Panc1 (cell line): ENCODE data around the gene SNX10. TPM values are rescaled to one million over a fixed set of nuclear protein-coding genes. Genes with fewer than 3 reads are reported as not detected.

Experiments
- ATAC-seq: fragments of 200-7000 bp; cut with Tn5 transposase; 2 replicates; pipeline ENCODE4 v1.9.1; 2020; ENCODE audit warnings: mild to moderate bottlenecking, moderate library complexity
- BruUV-seq: library from RNA; stranded (reverse); fragments of 400-500 nt; replicated peaks from 2 replicates; lab custom pipeline; 2021; lab: Mats Ljungman, UMichigan
- CTCF ChIA-PET: fragments of 300-600 bp; sonication (Branson Sonifier 250); formaldehyde crosslinking; loops from one replicate; lab custom pipeline; 2022; ENCODE audit warnings: antibody characterized with exemption; lab: Charles Lee
- POLR2A ChIA-PET: fragments of 300-600 bp; sonication (Branson Sonifier 250); formaldehyde crosslinking; loops from one replicate; lab custom pipeline; 2022; ENCODE audit warnings: antibody characterized with exemption; lab: Charles Lee
- DNase-seq: peaks from one replicate; pipeline ENCODE4 v3.0.0-alpha.2; 2010; ENCODE audit warnings: low read depth, low spot score
- H3K27ac ChIP-seq: 2 replicates; pipeline ENCODE4 v1.5.1; 2011; ENCODE audit warnings: mild to moderate bottlenecking, low read length, inconsistent platforms
- H3K27me3 ChIP-seq: fragments of 200-500 bp; sonication (Bioruptor generic); 2 replicates; pipeline ENCODE4 v1.6.0; 2014; ENCODE audit warnings: low read length, inconsistent platforms; ENCODE audit not compliant: control insufficient read depth, insufficient read depth
- H3K36me3 ChIP-seq: fragments of 200-500 bp; sonication (Bioruptor generic); 2 replicates; pipeline ENCODE4 v1.5.1; 2014; ENCODE audit warnings: inconsistent platforms, mild to moderate bottlenecking, low read length, moderate library complexity; ENCODE audit not compliant: control insufficient read depth, insufficient read depth
- H3K4me1 ChIP-seq: 2 replicates; pipeline ENCODE4 v1.5.1; 2011; ENCODE audit warnings: inconsistent platforms, mild to moderate bottlenecking, low read length, moderate library complexity; ENCODE audit not compliant: control insufficient read depth, insufficient read depth
- H3K4me3 ChIP-seq, 2 experiments: 2 replicates each; pipeline ENCODE4 v1.5.1; 2011 to 2012; ENCODE audit warnings: low read depth in 2 of 2, low read length in 2 of 2, mild to moderate bottlenecking in 2 of 2, inconsistent platforms in 1 of 2, moderate library complexity in 1 of 2
- H3K9me3 ChIP-seq: fragments of 200-500 bp; sonication (Bioruptor generic); 2 replicates; pipeline ENCODE4 v1.5.1; 2014; ENCODE audit warnings: low read depth, mild to moderate bottlenecking, inconsistent platforms, low read length, moderate library complexity; ENCODE audit not compliant: control insufficient read depth, insufficient read depth
- POLR2AphosphoS5 ChIP-seq: IDR thresholded peaks from 2 replicates; pipeline ENCODE4 v1.6.1; 2012; ENCODE audit warnings: mild to moderate bottlenecking, low read depth, low read length, moderate library complexity
- SIN3A ChIP-seq: IDR thresholded peaks from 2 replicates; pipeline ENCODE4 v1.6.1; 2012; ENCODE audit warnings: low read depth, mild to moderate bottlenecking, low read length, moderate library complexity, borderline replicate concordance; ENCODE audit not compliant: insufficient read depth
- TCF7L2 ChIP-seq: IDR thresholded peaks from 2 replicates; pipeline ENCODE4 v1.6.1; 2011; ENCODE audit warnings: mild to moderate bottlenecking, low read depth, low read length, inconsistent platforms
- in situ Hi-C: cut with HindIII; loops from 2 replicates; pipeline ENCODE4 v1.10.0; 2016; ENCODE audit warnings: low sequenced_read_pairs, low pct_unique_long_range_greater_than_20kb
- intact Hi-C: fragments of 100-400 bp; cut with micrococcal nuclease; formaldehyde crosslinking; loops from one replicate; pipeline ENCODE4 v1.10.0; 2022; ENCODE audit not compliant: unreplicated experiment
- total RNA-seq: library from RNA; stranded (reverse); gene quantifications from one replicate; pipeline ENCODE4 v1.2.1, GENCODE V29; 2021; ENCODE audit not compliant: unreplicated experiment
- TF ChIP-seq, protein P1 (sequence below): fragments of 450-650 bp; IDR thresholded peaks from 2 replicates; pipeline ENCODE4 v1.5.1; 2017; ENCODE audit warnings: mild to moderate bottlenecking
- TF ChIP-seq, protein P2 (sequence below), 2 experiments: IDR thresholded peaks; 2 replicates each; pipeline ENCODE4 v1.6.1; 2011 to 2012; ENCODE audit warnings: low read depth in 2 of 2, control low read depth in 1 of 2, low read length in 1 of 2, mild to moderate bottlenecking in 1 of 2, moderate library complexity in 1 of 2; ENCODE audit not compliant: insufficient read depth in 1 of 2

Gene SNX10
- total RNA-seq, 1 experiment from 2014 or later: 21.8 TPM

DNA sequence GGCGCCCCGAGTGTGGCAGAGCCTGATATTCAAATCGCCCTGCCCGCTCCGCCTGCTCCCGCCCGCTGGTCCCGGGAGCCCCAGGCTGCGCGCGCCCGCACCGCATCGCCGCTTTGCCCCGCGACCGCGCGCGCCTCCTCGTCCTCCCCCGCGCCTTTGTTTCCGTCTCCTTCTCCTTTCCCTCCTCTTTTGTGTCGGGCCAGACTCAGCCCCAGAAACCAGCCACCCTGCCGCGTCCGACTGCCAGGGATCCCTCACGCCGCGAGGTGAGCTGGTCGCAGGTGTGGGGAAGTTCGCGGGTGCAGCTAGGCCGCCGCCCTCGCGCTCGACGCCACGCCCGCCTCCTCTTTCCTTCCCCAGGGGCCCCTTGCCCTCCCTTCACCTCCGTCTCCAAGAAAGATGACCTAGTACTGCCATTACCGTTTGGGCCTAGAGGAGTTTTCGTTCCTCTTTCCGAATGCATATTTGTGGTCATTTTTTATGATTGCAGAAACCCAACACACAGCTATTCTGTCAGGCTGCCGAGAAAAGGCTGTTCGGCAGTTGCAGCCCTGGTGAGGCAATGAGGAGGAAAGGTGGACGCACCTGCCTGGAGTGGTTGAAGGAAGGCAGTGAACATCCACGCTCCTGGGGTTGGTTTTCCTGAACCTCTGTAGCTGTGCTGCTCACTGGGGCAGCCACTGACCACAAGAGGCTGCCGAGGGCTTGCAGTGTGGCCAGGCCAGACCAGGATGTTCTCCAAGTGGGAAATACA is 107.3 kb downstream of the SNX10 start:
- BruUV-seq: no TSS peak
- Histone ChIP-seq H3K9me3 (no peaks in the 10 kb centered on the region), H3K4me1 (peaks cover 8% of the 10 kb centered on the region; the same call in 1 of the 2 replicates), H3K27me3 (peaks cover 9% of the 10 kb centered on the region; the same call in 1 of the 2 replicates), H3K27ac (peak overlapping the region; percentile 60; the same call in 1 of the 2 replicates), H3K4me3 (peak overlapping the region; percentile 49 to 66), H3K36me3 (no peaks in the 10 kb centered on the region)
- POLR2A ChIA-PET: no interaction called here
- no peak for TF ChIP-seq SIN3A
- TF ChIP-seq, protein P1, sequence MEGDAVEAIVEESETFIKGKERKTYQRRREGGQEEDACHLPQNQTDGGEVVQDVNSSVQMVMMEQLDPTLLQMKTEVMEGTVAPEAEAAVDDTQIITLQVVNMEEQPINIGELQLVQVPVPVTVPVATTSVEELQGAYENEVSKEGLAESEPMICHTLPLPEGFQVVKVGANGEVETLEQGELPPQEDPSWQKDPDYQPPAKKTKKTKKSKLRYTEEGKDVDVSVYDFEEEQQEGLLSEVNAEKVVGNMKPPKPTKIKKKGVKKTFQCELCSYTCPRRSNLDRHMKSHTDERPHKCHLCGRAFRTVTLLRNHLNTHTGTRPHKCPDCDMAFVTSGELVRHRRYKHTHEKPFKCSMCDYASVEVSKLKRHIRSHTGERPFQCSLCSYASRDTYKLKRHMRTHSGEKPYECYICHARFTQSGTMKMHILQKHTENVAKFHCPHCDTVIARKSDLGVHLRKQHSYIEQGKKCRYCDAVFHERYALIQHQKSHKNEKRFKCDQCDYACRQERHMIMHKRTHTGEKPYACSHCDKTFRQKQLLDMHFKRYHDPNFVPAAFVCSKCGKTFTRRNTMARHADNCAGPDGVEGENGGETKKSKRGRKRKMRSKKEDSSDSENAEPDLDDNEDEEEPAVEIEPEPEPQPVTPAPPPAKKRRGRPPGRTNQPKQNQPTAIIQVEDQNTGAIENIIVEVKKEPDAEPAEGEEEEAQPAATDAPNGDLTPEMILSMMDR: peak; percentile 79
- intact Hi-C loops (no loop called here), in situ Hi-C loops (no loop called here)
- CTCF ChIA-PET: no interaction called here
- ATAC-seq: peak; percentile 87
- DNase-seq: no peak

DNA sequence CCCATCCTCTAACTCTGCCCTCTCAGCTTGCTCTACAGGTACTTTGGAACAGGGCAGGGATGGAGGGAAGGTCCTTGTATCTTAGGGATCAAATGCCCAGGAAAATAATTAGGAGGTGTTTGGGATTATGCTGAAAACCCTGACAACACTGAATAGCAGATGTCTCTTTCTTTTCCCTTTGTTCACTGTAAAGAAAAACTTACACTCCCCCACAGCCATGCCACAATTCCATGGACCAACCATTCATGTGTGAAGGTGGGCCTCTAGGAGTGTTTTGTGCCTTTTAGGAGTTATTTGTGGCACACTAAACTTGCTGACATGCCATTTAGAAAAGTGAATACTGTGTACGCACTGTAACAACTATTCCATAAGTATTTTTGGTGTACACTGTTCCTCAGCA is 108.1 kb downstream of the SNX10 start:
- in situ Hi-C loops: no loop called here
- BruUV-seq: no TSS peak

DNA sequence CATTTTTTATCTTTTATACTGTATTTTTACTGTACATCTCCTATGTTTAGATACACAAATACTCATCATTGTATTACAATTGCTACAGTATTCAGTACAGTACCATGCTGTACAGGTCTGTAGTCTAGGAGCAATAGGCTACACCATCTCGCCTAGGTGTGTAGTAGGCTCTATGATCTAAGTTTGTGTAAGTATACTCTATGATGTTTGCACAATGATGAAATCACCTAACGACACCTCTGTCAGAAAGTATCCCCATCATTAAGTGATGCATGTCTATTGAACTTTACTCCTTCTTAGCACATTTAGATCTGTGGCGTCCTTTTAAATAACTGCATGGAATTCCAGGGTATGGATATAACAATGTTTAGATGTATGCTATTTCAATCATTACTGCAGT is 112.0 kb downstream of the SNX10 start:
- intact Hi-C loops: no loop called here
- no peak for ATAC-seq
- Histone ChIP-seq H3K4me3 (no peak overlapping the region), H3K4me1 (peaks cover 4% of the 10 kb centered on the region; the same call in 1 of the 2 replicates), H3K36me3 (no peaks in the 10 kb centered on the region), H3K27me3 (peaks cover 2% of the 10 kb centered on the region; the same call in 1 of the 2 replicates), H3K27ac (no peak overlapping the region), H3K9me3 (no peaks in the 10 kb centered on the region)
- in situ Hi-C loops: no loop called here
- CTCF ChIA-PET: interaction anchor here (0.5 kb wide), 1 partner anchor 182 kb away, joined by 4 read pairs; no protein-coding TSS in a partner anchor
- POLR2A ChIA-PET: interaction anchor here (0.7 kb wide), 1 partner anchor 22 kb away, joined by 3 read pairs; no protein-coding TSS in a partner anchor
- TF ChIP-seq, protein P1: no peak
- TF ChIP-seq SIN3A (no peak), TCF7L2 (no peak), POLR2AphosphoS5 (no peak)
- TF ChIP-seq, protein P2, sequence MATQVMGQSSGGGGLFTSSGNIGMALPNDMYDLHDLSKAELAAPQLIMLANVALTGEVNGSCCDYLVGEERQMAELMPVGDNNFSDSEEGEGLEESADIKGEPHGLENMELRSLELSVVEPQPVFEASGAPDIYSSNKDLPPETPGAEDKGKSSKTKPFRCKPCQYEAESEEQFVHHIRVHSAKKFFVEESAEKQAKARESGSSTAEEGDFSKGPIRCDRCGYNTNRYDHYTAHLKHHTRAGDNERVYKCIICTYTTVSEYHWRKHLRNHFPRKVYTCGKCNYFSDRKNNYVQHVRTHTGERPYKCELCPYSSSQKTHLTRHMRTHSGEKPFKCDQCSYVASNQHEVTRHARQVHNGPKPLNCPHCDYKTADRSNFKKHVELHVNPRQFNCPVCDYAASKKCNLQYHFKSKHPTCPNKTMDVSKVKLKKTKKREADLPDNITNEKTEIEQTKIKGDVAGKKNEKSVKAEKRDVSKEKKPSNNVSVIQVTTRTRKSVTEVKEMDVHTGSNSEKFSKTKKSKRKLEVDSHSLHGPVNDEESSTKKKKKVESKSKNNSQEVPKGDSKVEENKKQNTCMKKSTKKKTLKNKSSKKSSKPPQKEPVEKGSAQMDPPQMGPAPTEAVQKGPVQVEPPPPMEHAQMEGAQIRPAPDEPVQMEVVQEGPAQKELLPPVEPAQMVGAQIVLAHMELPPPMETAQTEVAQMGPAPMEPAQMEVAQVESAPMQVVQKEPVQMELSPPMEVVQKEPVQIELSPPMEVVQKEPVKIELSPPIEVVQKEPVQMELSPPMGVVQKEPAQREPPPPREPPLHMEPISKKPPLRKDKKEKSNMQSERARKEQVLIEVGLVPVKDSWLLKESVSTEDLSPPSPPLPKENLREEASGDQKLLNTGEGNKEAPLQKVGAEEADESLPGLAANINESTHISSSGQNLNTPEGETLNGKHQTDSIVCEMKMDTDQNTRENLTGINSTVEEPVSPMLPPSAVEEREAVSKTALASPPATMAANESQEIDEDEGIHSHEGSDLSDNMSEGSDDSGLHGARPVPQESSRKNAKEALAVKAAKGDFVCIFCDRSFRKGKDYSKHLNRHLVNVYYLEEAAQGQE (IDR thresholded peaks at IDR 0.05; ENCODE audit: insufficient read depth in 1 of 2, low read depth in 2 of 2, low read length in 1 of 2): no peak
- no TSS peak for BruUV-seq
- DNase-seq: no peak

More for the DNA sequence above, 108.1 kb downstream of the SNX10 start:
- no peak for ATAC-seq
- intact Hi-C loops: no loop called here
- Histone ChIP-seq H3K36me3 (no peaks in the 10 kb centered on the region), H3K4me1 (peaks cover 8% of the 10 kb centered on the region; the same call in 1 of the 2 replicates), H3K27me3 (peaks cover 7% of the 10 kb centered on the region; the same call in 1 of the 2 replicates), H3K27ac (no peak overlapping the region), H3K9me3 (no peaks in the 10 kb centered on the region), H3K4me3 (no peak overlapping the region)
- ChIA-PET POLR2A (no interaction called here), CTCF (no interaction called here)
- TF ChIP-seq POLR2AphosphoS5: no peak
- TF ChIP-seq, protein P2 (IDR thresholded peaks at IDR 0.05; ENCODE audit: insufficient read depth in 1 of 2, low read depth in 2 of 2, low read length in 1 of 2): no peak
- no peak for DNase-seq
